Activated CD8-positive, alpha-beta memory T cell treated with anti-CD3 and anti-CD28 coated beads, Interleukin-2, amount 50 U/mL, for 24 hours (primary cell): ENCODE data around the gene NDE1.
"Not testable (repeated sequence)": the region's sequence is repeated elsewhere in the genome, so short reads cannot be mapped to it uniquely, and the experiment has no call there.

Source experiments
- DNase-seq: peaks from one replicate; pipeline ENCODE4 v3.0.0-alpha.2; 2020; ENCODE audit errors: extremely low read depth

NDE1 gene

DNA sequence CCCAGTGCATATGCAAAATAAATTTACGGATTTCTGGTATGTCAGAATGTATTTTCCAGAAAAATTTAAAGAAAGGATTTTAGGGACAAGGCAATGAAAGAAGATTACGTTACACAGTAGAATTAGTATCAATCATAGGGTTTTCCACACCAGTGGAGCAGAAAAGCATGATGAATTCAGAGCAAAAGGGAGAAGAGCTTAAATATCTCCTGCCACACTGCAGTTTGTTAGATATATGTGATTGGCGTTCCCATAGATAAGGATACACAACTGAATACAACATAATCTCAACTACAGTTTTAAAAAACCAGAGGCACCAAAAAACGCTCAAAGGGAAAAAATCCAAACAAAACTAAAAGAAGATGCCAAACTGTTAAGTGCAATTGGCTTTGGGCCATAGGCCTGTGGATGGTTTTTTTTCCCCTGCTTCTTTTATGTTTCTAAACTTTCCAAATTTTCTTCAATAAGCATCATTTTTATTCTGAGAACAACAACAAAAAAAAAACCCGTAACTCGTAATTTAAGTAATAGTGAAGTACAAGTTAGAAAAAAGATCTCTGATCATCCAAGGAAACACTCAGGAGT, 29.3 kb upstream of the NDE1 start:
- DNase-seq: no peak

DNA sequence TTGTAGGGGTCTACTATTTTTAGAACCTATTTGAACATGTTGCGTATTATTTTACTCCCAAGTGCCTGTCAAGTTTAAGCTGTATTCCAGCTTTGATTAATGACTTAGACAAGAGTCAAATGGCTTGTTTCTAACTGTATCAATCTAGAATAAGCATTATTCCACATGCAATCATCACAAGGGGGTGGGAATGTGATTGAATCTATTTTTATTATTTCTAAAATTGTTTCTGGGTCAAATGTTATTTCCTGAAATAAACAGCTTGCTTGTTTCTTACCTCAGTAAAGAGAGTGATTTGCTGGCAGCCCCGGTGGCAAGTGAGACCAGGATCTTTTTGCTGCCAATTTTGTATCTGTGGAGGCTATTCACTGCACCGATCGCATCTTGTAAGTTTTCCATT, 28.6 kb upstream of the NDE1 start:
- DNase-seq: no peak

DNA sequence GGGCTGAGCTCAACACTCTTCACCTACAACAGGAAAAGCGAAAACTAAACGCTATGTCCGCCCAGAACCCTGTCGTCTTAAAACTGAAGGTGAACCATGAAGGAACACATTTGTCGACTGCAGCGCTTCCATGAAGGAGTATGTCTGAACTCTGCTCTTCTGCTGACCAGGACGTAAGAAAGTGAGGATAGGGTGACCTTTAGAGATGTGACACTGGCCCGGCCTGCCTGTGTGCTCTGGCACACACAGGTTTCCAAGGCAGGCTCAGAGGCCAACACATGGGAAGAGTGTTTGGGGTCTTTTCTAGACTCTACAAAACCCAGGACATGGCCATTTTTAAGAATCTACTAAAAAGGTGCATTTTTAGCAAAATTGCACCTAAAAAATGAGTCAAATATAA, 28.2 kb upstream of the NDE1 start:
- DNase-seq: no peak

DNA sequence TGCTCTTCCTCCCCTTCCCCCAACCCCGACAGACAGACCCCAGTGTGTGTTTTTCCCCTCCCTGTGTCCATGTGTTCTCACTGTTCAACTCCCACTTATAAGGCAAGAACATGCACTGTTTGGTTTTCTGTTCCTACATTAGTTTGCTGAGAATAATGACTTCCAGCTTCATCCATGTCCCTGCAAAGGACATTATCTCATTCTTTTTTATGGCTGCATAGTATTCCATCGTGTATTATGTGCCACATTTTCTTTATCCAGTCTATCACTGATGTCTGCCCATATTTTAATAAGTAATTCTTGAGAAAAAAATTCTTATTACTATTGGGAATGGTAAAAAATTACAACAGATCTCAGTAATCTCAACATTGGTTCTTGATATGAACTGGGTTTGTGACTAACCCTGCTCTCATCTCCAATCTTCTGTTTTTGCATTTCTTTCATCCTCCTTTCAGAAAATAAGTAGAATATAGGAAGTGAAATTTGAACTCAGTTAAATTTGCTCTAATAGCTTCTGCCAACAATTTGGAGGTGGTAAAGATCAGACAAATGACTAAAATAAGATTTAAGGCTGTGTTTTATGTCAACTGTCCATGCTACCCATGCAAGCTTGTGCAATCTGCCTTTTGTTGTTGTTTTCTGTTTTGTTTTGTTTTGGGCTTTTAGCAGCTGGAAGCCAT, 18.2 kb upstream of the NDE1 start:
- no peak for DNase-seq

DNA sequence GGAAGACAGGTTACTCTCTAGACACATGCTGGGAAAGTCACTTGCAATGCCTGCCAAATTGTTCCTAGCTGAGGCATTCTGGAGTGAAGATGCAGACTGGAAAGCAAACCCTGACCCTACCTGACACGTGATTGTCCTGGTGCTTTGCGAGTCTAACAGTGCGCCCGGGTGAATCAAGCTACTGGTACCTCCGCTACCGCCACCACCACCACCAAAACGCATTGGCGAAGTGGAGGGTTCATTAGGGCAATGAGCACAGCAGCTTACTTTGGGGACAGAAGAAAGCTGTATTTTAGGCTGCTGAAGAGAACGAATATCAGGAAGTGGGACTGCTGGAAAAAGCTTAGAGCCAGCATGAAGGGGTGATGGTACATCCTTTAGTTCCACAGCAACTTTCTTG, 14.1 kb upstream of the NDE1 start:
- no peak for DNase-seq

DNA sequence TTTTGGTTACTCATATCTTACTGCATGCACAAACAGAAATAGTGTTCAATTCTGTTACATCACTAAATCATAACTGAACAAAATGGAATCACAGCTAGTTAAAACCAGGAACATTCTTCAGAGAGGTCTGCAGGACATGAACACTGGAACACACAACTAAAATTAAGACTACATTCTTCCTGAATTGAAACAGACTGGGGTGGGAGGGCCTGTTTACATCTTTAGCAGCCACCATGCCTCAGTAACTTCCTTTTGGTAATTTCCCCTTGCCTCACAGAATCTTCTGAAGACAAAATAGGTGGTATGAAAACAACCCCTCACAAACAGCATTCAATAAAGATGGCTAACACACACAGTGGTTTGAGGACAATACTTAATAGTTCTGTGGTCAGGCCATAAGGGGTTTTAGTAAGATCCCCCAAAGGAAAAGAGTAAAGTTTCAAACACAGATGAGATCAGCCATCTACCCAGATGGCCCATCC, 13.6 kb upstream of the NDE1 start:
- no peak for DNase-seq

DNA sequence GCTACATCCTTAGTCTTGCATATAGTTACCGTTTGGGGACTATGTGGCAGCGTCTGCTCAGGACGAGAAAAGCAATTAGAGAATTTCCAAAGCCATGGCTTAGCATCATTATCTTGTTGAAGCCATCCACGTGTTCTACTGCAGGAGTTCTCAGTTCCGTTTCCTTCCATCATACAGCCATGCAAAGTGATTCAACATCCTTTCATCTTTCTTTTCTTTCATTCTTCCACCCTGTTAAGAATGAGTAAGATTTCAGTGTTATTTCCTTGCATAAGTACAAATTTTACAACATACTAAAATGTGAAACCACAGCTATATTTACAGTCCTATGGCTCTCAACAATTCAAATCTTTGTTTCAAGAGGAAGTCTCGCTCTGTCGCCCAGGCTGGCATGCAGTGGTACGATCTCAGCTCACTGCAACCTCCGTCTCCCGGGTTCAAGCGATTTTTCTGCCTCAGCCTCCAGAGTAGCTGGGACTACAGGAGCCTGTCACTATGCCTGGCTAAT, 10.9 kb upstream of the NDE1 start:
- no peak for DNase-seq

DNA sequence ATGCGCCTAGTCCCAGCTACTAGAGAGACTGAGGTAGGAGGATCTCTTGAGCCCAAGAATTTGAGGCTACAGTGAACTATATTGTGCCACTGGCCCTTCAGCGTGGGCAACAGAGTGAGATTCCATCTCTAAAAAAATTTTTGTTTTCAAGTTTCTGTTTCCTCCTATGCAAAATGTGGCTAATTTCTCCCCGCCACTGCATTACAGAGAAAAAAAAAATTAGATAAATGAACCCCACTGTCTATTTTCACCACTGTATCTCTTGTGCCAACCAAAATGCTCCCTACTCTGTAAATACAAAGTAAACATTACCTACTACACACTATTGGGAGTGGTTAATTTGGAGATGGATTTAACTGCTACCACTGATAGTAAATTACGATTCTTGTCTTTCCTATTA, 9.1 kb upstream of the NDE1 start:
- no peak for DNase-seq

DNA sequence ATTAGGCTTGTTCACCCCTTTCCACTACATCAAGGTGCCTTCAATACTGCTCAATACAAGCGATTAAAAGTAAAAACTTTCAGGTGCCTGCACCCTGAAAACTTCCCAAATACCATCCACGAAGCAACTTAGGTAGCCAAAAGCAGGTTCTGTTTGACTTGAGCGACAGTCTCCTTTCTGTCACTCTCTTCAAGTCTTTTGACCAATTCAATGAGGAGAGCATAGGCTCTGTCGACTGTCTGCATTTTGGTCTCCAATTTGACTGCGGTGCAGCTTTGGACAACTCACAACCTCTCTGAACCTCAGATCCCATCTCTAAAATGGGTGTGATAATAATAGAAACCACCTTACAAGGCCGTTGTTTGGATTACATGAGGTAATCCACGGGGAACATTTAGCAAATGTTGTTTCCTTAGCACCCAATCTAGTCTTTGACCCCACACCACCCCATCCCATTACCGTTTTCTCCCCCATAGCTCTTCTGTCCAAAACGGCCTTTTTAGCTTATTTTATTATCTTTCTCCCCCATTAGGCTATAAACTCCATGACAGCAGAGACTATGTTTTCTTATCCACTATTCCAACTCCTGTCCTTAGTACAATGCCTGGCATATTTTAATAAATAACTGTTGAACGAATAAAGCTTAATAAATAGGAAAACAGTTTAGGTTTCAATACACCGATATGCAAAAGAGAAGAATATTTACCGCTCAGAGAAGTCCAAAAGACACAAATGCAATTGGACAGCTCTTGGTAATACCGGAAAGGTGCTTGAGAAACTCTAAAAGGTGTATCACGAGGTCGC, 8.1 kb upstream of the NDE1 start:
- DNase-seq: no peak

DNA sequence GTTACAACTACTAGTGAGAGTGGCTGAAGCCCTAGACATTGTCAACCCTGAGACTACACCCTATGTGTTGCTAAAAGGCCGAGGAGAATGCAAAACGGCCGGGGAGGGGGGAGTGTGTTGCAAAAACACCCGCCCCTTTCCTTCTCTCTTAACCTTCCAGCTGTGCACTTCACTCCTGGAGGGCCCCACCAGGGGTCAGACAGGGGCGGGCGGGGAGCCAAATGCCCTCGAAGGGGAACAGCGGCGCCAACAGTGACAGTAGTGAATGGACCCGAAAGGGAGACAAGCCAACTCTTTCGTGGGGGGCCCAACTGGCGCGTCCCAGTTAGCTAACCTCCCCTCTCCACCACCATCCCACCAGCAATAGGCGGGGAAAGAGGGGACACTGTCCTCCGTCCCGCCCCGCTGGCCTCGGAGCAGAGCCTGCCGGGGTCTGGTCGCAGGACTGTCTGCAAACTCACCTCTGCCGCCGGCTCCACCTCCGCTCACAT, 7.4 kb upstream of the NDE1 start:
- DNase-seq: peak; percentile 44

DNA sequence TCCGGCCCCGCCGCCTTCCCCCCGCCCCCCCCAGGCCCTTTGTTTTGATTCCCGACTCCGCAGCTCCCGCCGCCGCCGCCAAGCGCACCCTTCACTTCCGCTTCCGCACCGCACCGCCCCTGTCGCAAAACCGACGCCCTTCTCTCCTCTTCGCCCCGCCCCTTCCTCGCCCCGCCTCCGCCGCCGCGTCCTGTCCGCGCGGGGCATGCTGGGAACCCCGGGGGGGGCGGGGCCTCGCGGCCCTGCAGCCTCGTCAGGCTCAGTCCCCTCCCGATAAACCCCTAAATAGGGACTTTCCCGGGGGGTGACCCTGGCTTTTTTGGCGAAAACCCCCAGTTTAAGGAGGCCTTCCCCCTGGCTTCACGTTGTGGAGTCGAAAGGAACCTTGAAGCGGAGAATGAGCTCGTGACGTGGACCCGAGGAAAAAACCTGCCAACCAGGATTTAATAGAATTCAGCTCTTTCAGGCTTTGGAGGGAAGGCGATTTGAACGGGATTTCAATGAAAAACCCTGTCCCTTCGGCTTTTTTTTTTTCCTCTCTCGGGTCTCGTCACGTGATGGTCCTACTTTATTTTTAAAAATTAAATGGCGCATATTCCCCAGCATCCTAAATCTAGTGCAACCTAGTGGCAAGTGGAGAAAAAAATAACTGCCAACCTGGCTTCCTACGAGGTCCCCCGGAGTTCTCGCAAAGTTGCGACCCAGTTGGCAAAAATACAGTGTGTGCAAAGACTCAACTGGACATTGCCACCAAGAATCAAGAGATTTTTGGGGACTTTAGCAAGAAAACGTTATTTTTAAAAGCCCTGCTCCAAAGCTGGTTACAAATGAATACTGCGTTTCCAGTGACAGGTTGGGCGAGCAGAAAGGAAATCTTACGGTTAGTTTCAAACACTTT, 6.7 kb upstream of the NDE1 start, which contains the start of gene MARF1:
MARF1 (minus strand) TSS at position 107 of the 898 bp plus-strand sequence. CDS start 3,921 bp downstream, outside the sequence.
- peak; percentile 99 for DNase-seq

DNA sequence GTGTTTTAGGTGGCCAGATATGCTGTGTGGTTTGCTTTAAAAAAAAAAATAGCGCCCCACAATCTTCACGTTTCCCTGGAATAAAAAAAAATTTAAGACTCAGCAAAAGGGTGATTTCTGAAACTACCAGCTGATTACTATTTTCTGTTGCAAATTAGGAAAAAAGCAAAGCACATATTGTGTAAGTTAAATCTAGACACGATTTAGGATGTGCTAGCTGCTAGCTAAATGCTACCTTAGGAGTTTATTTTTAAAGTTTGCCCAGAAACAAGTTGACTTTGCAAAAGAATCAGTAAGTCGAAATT, 6.1 kb upstream of the NDE1 start:
- DNase-seq: no peak

DNA sequence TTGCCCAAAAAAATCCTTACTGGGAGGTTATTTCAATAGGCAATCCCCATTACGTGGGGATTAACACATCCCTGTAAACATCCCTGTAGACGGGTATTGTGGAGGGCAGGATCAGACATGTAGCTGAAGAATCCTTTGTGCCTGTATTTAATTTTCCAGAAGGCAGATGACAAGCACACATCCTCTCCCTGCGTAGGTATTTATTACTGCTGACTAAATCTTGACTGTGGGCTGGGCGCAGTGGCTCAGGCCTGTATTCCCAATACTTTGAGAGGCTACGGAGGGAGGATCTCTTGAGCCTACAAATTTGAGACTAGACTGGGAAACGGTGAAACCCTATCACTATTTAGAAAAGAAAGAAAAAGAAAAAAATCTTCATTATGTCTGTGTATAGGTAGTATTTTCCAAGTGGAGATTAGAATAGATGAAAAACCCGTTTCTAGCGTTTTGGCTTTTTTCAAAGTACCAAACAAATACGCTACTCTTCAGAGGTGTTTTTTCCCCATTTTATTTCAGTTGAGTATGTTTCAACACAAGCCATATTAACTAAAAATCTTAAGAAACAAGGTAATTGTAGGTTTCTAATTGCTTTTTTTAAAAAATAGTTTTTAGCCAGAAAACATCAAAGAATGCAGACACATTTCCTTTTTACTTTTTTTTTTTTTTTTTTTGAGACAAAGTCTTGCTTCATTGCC, 5.6 kb upstream of the NDE1 start:
- DNase-seq: no peak

DNA sequence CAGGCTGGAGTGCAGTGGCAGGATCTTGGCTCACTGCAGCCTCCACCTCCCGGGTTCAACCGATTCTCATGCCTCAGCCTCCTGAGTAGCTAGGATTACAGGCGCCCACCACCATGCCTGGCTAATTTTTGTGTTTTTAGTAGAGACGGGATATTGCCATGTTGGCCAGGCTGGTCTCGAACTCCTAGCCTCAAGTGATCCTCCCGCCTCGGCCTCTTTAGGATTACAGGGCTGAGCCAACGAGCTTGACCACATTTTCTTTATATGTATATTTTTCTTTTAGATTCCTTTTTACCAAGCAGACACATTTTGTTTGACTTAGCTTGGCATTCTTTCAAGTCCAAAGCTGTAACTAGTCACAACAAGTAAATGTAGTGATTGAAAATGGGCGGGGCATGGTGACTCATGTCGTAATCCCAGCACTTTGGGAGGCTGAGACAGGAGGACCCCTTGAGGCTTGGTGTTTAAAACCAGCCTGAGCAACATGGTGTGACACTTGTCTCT, 5.0 kb upstream of the NDE1 start:
- DNase-seq: not testable (repeated sequence)

DNA sequence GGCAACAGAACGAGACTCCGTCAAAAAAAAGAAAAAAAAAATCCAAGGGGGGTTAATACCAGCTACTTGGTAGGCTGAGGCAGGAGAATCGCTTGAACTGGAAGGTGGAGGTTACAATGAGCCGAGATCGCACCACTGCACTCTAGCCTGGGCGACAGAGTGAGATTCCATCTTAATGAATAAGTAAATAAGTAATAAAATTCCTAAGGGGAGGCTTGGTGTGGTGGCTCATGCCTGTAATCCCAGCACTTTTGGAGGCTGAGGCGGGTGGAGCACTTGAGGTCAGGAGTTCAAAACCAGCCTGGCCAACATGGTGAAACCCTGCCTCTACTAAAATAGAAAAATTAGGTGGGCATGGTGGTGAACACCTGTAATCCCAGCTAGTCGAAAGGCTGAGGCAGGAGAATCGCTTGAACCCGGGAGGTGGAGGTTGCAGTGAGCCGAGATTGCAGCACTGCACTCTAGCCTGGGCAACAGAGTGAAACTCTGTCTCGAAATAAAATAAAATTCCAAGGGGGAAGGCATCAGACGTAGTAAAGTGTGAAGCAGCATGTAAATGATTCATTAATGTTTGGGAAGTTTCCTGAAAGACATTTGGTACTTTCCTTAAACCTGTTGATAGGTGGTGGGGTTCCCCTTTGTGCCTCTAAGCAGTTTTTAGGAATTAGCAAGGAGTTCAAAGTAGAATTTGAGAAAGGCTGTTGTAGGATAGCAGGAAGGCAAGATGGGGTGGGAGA, 3.3 kb upstream of the NDE1 start:
- DNase-seq: not testable (repeated sequence)

DNA sequence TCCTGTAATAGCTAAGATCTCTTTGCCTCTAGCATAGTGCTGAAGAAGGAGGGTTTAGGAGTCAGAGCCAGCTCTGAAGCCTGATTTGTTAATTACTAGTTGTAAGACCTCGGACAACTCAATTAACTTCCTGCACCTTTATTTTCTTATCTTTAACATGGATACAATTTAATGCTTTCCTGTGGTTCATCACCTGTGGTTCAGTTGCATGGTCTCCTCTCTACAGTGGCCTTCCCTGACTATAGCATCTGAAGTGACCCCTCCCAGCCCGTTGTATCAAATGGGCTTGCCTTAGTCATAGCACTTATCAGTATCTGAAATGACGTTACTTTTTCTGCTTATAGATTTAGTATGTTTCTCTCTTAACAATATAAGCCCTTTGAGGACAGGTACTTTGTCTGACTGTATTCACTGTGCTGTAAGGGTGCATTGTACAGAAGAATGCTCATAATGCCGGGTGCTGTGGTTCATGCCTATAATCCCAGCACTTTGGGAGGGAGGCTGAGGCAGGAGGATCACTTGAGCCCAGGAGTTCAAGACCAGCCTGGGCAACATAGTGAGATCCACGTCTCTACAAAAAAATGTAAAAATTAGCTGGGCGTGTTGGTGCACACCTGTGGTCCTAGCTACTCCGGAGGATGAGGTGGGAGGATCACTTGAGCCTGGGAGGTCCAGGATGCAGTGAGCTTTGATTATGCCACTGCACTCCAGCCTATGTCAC, 2.6 kb upstream of the NDE1 start:
- DNase-seq: no peak

DNA sequence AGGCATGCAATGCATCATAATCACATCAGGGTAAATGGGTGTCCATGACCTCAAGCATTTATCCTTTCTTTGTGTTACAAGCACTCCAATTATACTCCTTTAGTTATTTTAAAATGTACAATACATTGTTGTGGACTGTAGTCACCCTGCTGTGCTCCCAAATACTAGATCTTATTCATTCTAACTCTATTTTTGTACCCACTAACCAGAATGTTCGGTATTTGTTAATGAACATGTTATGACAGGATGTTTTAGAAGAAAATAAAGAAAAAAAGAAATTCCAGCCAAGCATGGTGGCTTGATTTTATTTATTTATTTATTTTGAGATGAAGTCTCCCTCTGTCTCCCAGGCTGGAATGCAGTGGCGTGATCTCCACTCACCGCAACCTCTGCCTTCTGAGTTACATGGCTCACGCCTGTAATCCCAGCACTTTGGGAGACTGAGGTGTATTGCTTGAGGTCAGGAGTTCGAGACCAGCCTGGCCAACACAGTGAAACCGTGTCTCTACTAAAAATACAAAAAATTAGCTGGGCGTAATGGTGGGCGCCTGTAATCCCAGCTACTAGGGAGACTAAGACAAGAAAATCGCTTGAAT, 1.8 kb upstream of the NDE1 start:
- no peak for DNase-seq

DNA sequence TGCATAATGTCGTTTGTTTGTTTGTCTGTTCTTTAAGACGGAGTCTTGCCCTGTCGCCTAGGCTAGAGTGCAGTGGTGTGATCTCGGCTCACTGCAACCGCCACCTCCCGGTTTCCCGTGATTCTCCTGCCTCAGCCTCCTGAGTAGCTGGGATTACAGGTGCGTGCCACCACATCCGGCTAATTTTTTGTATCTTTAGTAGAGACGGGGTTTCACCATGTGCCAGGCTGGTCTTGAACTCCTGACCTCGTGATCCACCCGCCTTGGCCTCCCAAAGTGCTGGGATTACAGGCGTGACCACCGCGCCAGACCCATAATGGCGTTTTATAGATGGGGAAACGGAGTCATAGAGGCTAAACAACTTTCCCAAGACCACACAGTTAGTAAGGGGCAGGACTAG, 734 bp upstream of the NDE1 start:
- not testable (repeated sequence) for DNase-seq

DNA sequence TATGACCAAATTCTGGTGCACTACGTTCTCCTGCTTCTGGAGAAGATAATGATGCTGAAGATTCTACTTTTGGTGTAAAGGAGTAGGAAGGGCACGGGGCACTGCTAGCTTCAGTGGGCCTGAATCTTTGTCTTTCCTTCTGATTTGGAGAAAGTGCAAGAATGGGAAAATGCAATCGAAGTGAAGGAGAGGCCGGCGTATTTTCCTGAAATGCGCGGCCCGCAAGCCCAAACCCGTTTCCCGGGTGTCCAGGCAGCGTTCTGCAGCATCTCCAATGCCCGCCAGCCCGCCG, 372 bp upstream of the NDE1 start:
- no peak for DNase-seq
